WTC11 (cell line): ENCODE results near the gene MC3R.

ENCODE experiments used
- CREB1 ChIP-seq: sonication (generic); formaldehyde crosslinking; IDR thresholded peaks from 2 replicates; pipeline ENCODE4 v1.8.0; 2023; ENCODE audit warnings: mild to moderate bottlenecking, missing genetic modification reagents
- EMX1 ChIP-seq: fragments of 250-450 bp; sonication (Bioruptor Pico); IDR thresholded peaks from 2 replicates; pipeline ENCODE4 v1.8.0; 2021; ENCODE audit warnings: mild to moderate bottlenecking
- SP1 ChIP-seq: sonication (generic); formaldehyde crosslinking; conservative IDR thresholded peaks from 2 replicates; pipeline ENCODE4 v1.8.1; 2022; ENCODE audit warnings: missing genetic modification reagents
- ZNF416 ChIP-seq: fragments of 250-450 bp; sonication (Bioruptor Pico); IDR thresholded peaks from 2 replicates; pipeline ENCODE4 v1.9.0; 2021; ENCODE audit warnings: mild to moderate bottlenecking, inconsistent platforms
- ZNF423 ChIP-seq: fragments of 250-450 bp; sonication (Bioruptor Pico); IDR thresholded peaks from 2 replicates; pipeline ENCODE4 v2.1.2; 2022; ENCODE audit warnings: mild to moderate bottlenecking, moderate library complexity
- TF ChIP-seq, protein P1 (sequence below): sonication (generic); formaldehyde crosslinking; IDR thresholded peaks from 2 replicates; pipeline ENCODE4 v1.8.1; 2023; ENCODE audit warnings: mild to moderate bottlenecking, missing genetic modification reagents
- TF ChIP-seq, protein P2 (sequence below): fragments of 200-600 bp; IDR thresholded peaks from 2 replicates; pipeline ENCODE4 v1.8.0; 2022; ENCODE audit warnings: antibody characterized with exemption
- TF ChIP-seq, protein P3 (sequence below): sonication (generic); formaldehyde crosslinking; IDR thresholded peaks from 2 replicates; pipeline ENCODE4 v1.8.1; 2023; ENCODE audit warnings: mild to moderate bottlenecking, missing genetic modification reagents, moderate library complexity
- TF ChIP-seq, protein P4 (sequence below): sonication (generic); formaldehyde crosslinking; IDR thresholded peaks from 2 replicates; pipeline ENCODE4 v1.8.1; 2022; ENCODE audit warnings: low read depth, missing genetic modification reagents, borderline replicate concordance
- TF ChIP-seq, protein P5 (sequence below): sonication (generic); formaldehyde crosslinking; IDR thresholded peaks from 2 replicates; pipeline ENCODE4 v1.8.0; 2022; ENCODE audit warnings: missing genetic modification reagents
- TF ChIP-seq, protein P6 (sequence below): fragments of 250-450 bp; sonication (Bioruptor Pico); conservative IDR thresholded peaks from 2 replicates; pipeline ENCODE4 v1.9.0; 2021; ENCODE audit warnings: mild to moderate bottlenecking
- TF ChIP-seq, protein P7 (sequence below): sonication (generic); formaldehyde crosslinking; IDR thresholded peaks from 2 replicates; pipeline ENCODE4 v1.8.0; 2022; ENCODE audit warnings: mild to moderate bottlenecking, missing genetic modification reagents
- TF ChIP-seq, protein P8 (sequence below): sonication (generic); formaldehyde crosslinking; IDR thresholded peaks from 2 replicates; pipeline ENCODE4 v1.8.1; 2023; ENCODE audit warnings: mild to moderate bottlenecking, missing genetic modification reagents, moderate library complexity

DNA sequence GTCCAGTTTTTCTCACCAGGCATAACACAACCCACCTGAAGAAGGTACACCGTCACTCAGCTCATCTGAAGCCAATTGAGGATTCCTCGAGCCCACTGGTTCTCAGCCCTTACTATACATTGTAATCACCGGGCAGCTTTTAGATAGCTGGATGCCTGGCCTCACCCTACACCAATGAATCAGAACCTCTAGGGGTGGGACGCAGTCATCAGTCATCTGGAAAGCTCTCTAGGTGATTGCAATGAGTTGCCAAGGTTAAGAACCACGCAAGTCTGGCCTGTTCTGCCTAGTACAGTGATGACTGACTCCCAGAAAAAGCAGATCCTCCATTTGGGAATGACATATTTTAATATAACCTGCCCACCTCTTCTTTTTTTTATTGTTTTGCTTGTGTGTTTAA, 41.1 kb downstream of the MC3R start:
- no peak for TF ChIP-seq ZNF423 (CRISPR knock-in tag)
- TF ChIP-seq, protein P1, sequence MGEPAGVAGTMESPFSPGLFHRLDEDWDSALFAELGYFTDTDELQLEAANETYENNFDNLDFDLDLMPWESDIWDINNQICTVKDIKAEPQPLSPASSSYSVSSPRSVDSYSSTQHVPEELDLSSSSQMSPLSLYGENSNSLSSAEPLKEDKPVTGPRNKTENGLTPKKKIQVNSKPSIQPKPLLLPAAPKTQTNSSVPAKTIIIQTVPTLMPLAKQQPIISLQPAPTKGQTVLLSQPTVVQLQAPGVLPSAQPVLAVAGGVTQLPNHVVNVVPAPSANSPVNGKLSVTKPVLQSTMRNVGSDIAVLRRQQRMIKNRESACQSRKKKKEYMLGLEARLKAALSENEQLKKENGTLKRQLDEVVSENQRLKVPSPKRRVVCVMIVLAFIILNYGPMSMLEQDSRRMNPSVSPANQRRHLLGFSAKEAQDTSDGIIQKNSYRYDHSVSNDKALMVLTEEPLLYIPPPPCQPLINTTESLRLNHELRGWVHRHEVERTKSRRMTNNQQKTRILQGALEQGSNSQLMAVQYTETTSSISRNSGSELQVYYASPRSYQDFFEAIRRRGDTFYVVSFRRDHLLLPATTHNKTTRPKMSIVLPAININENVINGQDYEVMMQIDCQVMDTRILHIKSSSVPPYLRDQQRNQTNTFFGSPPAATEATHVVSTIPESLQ (CRISPR knock-in tag), result no peak
- TF ChIP-seq, protein P2, sequence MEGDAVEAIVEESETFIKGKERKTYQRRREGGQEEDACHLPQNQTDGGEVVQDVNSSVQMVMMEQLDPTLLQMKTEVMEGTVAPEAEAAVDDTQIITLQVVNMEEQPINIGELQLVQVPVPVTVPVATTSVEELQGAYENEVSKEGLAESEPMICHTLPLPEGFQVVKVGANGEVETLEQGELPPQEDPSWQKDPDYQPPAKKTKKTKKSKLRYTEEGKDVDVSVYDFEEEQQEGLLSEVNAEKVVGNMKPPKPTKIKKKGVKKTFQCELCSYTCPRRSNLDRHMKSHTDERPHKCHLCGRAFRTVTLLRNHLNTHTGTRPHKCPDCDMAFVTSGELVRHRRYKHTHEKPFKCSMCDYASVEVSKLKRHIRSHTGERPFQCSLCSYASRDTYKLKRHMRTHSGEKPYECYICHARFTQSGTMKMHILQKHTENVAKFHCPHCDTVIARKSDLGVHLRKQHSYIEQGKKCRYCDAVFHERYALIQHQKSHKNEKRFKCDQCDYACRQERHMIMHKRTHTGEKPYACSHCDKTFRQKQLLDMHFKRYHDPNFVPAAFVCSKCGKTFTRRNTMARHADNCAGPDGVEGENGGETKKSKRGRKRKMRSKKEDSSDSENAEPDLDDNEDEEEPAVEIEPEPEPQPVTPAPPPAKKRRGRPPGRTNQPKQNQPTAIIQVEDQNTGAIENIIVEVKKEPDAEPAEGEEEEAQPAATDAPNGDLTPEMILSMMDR, result no peak
- TF ChIP-seq, protein P3, sequence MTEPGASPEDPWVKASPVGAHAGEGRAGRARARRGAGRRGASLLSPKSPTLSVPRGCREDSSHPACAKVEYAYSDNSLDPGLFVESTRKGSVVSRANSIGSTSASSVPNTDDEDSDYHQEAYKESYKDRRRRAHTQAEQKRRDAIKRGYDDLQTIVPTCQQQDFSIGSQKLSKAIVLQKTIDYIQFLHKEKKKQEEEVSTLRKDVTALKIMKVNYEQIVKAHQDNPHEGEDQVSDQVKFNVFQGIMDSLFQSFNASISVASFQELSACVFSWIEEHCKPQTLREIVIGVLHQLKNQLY (CRISPR knock-in tag), result no peak
- TF ChIP-seq, protein P4, sequence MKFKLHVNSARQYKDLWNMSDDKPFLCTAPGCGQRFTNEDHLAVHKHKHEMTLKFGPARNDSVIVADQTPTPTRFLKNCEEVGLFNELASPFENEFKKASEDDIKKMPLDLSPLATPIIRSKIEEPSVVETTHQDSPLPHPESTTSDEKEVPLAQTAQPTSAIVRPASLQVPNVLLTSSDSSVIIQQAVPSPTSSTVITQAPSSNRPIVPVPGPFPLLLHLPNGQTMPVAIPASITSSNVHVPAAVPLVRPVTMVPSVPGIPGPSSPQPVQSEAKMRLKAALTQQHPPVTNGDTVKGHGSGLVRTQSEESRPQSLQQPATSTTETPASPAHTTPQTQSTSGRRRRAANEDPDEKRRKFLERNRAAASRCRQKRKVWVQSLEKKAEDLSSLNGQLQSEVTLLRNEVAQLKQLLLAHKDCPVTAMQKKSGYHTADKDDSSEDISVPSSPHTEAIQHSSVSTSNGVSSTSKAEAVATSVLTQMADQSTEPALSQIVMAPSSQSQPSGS (CRISPR knock-in tag), result no peak
- TF ChIP-seq SP1 (CRISPR knock-in tag), result no peak
- TF ChIP-seq, protein P5, sequence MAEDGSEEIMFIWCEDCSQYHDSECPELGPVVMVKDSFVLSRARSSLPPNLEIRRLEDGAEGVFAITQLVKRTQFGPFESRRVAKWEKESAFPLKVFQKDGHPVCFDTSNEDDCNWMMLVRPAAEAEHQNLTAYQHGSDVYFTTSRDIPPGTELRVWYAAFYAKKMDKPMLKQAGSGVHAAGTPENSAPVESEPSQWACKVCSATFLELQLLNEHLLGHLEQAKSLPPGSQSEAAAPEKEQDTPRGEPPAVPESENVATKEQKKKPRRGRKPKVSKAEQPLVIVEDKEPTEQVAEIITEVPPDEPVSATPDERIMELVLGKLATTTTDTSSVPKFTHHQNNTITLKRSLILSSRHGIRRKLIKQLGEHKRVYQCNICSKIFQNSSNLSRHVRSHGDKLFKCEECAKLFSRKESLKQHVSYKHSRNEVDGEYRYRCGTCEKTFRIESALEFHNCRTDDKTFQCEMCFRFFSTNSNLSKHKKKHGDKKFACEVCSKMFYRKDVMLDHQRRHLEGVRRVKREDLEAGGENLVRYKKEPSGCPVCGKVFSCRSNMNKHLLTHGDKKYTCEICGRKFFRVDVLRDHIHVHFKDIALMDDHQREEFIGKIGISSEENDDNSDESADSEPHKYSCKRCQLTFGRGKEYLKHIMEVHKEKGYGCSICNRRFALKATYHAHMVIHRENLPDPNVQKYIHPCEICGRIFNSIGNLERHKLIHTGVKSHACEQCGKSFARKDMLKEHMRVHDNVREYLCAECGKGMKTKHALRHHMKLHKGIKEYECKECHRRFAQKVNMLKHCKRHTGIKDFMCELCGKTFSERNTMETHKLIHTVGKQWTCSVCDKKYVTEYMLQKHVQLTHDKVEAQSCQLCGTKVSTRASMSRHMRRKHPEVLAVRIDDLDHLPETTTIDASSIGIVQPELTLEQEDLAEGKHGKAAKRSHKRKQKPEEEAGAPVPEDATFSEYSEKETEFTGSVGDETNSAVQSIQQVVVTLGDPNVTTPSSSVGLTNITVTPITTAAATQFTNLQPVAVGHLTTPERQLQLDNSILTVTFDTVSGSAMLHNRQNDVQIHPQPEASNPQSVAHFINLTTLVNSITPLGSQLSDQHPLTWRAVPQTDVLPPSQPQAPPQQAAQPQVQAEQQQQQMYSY, result no peak
- TF ChIP-seq, protein P6, sequence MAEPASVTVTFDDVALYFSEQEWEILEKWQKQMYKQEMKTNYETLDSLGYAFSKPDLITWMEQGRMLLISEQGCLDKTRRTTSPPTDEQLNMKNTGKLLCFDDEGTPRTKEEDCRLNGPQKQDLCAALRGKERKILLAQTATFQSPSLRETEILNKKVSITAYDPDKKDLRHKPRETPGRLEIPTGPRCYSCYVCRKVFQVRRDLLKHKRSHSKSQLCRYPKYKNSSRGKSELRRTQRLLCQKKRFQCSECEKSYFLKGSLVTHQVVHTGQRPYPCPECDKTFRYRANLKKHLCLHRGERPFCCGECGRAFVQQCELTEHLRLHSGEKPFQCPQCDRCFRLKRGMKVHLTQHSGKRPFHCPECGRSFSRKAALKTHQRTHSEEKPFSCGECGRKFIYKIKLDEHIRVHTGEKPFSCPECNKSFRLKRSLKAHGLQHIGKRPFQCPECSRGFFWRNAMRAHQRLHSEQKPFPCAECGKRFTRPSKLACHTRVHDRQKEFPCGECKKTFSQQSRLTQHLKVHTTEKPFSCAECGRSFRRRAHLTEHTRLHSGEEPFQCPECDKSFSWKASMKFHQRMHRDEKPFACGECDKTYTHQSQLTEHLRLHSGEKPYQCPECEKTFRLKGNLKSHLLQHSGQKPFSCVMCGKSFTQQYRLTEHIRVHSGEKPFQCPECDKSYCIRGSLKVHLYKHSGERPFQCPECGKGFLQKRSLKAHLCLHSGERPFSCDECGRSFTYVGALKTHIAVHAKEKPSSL (CRISPR knock-in tag), result no peak
- no peak for TF ChIP-seq ZNF416 (CRISPR knock-in tag)
- no peak for TF ChIP-seq EMX1
- TF ChIP-seq, protein P7, sequence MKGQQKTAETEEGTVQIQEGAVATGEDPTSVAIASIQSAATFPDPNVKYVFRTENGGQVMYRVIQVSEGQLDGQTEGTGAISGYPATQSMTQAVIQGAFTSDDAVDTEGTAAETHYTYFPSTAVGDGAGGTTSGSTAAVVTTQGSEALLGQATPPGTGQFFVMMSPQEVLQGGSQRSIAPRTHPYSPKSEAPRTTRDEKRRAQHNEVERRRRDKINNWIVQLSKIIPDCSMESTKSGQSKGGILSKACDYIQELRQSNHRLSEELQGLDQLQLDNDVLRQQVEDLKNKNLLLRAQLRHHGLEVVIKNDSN (CRISPR knock-in tag), result no peak
- TF ChIP-seq, protein P8, sequence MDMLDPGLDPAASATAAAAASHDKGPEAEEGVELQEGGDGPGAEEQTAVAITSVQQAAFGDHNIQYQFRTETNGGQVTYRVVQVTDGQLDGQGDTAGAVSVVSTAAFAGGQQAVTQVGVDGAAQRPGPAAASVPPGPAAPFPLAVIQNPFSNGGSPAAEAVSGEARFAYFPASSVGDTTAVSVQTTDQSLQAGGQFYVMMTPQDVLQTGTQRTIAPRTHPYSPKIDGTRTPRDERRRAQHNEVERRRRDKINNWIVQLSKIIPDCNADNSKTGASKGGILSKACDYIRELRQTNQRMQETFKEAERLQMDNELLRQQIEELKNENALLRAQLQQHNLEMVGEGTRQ (CRISPR knock-in tag), result no peak
- no peak for TF ChIP-seq CREB1 (CRISPR knock-in tag)
